ENCODE results near the gene MAOB.

MAOB gene

GRCh38 chrX:43860646-43861370 lies 21.4 kb downstream of the MAOB start:
- DNase-seq (ENCODE audit: low spot score) = no peak

DNA sequence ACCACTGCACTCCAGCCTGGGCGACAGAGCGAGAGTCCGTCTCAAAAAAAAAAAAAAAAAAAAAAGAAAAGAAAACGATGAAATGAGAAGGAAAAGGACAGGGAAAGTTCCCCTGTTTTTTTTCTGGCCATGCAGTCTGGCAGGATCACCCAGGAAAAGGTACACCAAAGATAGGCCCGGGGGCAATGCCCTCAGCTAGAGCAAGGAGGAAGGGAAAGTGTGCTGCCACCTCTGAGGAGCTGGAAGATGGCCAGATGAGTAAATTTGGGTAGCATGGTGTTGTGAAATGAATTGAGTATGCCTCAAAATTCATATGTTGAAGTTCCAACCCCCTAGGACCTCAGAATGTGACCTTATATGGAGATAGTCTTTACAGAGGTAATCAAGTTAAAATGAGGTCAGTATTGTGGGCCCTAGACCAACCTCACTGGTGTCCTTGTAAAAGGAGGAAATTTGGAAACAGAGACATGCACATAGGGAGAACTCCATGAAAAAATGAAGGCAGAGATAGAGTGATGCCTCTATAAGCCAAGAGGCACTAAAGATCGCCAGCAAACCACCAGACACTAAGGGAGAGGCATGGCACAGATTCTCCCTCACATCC lies 28.9 kb downstream of the MAOB start:
- no peak for DNase-seq (ENCODE audit: low spot score)

GRCh38 chrX:43850629-43851028 lies 31.6 kb downstream of the MAOB start:
- DNase-seq (ENCODE audit: low spot score) = no peak

DNA sequence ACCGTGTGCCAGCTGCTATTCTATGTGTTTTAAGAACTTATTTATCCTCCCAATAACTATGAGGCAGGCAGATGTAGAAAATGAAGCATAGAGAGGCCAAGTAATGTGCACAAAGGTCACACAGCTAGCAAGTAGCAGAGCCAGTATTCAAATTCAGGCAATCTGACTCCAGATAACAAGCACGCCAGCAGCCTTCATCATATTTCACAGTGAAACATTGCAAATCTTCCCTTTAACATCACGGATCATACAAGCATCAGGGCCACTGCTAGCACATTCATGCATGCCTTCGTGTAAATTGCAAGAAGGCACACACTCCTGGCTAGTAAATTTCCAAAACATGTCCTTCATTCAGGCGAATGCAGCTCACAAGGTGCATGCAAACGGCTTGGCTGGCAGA lies 33.1 kb downstream of the MAOB start:
- DNase-seq (ENCODE audit: low spot score) = no peak

- no peak for DNase-seq (ENCODE audit: low spot score)
Observed at GRCh38 chrX:43847352-43847751, 34.9 kb downstream of the MAOB start.

DNA sequence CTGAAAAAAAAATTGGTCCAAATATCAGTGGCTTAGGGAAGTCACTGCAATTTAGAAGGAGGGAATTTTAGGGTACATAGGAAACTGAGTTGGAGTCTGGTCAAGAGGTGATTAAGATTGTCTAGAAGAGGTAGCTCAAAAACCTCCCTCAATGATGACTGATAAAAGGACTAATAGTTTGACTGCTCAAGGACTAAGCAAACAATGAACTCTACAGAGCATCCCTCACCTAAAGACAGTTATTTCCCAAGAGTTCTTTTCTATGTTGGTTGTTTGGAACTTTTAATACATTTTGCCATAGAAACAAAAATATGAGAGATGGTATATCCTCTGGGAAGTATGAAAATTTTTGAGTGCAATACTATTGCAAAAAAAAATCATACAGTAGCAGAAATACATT lies 35.7 kb downstream of the MAOB start:
- no peak for DNase-seq (ENCODE audit: low spot score)

DNA sequence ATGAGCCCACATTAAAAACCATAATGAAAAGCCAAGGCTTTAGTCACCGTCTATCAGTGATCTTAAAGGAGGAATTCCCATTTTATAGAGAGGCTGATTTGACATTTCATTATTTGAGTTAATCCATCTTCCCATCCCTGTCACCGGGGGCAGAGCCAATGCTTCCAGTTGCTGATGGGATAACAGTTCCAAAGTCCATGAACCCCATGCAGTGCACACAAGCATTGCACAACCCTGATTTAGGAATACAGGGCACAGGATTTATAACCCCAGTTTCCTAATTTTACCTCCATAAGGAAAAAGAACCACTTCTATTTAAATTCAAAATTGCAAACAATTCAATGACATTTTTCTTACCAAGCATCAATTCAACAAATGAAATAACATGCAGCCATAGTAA lies 36.5 kb downstream of the MAOB start:
- DNase-seq (ENCODE audit: low spot score) = no peak

DNA sequence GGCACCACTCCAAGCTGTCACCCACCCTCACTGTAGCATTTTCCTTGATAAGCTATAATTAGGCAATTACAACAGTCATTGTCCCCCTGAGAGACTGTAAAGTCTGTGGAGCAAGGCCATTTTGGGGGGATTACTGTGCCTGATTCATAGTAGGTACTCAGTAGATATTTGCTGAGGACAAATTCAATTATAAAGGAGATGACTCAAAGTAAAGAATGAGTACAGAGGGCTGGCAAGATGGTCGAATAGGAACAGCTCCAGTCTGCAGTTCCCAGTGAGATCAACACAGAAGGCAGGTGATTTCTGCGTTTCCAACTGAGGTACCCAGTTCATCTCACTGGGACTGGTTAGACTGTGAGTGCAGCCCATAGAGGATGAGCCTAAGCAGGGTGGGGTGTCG lies 42.0 kb downstream of the MAOB start:
- no peak for DNase-seq (ENCODE audit: low spot score)

- DNase-seq (ENCODE audit: low spot score) = peak; percentile 8
Observed at GRCh38 chrX:43836435-43837184, 45.6 kb downstream of the MAOB start.

- DNase-seq (ENCODE audit: low spot score) = no peak
Observed at GRCh38 chrX:43835559-43835958, 46.7 kb downstream of the MAOB start.

DNA sequence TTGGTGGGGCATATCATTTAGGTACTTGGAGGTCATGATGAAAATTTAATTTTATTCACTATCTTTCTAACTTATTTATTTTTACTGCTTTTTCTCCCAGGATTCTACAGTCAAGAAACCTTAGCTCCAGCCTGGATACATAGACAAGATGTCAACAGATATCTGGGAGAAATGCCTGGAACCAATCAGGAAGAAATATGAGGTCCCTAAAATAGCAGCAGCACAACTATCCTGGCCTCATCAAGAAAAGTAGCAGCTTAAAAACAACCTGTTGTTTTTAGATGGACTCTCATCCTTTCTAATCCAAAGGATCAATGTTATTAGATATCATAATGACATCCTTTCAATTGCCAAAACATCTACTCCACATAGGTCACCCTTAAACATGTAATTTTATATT lies 54.5 kb downstream of the MAOB start:
- no peak for DNase-seq (ENCODE audit: low spot score)

GRCh38 chrX:43822014-43822413 lies 60.2 kb downstream of the MAOB start:
- no peak for DNase-seq (ENCODE audit: low spot score)

DNA sequence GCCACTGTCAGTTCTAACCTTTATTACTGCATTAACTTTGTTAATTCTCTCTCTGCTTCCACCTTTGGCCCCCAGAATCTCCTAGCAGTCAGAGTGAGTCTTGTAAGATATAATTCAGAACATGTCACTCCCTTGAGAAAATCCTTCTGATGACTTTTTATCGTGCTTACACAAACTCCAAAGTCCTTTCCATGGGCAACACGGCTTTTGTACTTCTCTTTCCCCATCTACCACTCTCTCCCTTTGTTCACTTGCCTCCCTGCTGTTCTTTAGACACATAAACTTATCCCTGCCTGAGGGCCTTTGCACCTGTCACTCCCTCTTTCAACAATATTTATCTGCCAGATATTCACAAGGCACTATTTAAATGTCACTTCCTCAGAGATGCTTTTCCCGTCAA lies 64.8 kb downstream of the MAOB start:
- DNase-seq (ENCODE audit: low spot score) = no peak

- DNase-seq (ENCODE audit: low spot score) = no peak
Observed at GRCh38 chrX:43815209-43815608, 67.0 kb downstream of the MAOB start.

DNA sequence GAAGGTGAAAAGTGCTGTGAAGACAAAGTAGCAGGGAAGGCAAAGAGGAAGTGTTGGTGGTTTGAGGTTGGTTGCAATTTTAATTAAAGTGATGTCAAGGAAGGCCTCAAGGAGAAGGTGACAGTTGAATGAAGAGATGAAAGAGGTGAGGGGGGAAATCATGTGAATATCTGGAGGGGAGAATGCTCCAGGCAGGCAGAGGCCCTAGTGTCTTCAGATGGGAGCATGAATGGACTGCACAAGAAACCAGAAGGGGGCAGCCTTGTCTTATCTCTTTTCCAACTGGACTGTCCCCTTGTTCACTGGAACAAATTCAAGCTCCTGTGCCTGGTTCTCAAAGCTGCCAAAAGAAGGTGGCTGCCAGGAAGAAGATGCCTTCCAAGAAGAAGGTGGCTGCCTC lies 68.4 kb downstream of the MAOB start:
- no peak for DNase-seq (ENCODE audit: low spot score)

DNA sequence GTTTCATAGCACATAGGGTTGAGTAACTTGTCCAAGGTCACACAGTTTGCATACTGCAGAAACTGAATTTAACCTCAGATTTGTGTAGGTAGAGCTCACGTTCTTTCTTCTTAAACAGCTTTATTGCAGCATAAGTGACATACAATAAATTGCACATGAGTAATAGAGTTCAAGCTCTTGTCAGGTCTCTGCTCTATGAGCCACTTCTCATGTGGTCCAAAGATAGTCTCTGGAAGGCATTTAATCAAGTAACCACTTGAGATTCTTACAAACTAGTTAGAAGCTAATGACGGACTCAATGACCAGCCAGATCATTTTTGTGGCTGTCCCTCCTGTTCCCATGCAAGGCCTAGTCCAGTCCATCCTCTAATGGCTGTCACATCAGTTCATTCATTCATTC lies 68.9 kb downstream of the MAOB start:
- DNase-seq (ENCODE audit: low spot score) = no peak

DNA sequence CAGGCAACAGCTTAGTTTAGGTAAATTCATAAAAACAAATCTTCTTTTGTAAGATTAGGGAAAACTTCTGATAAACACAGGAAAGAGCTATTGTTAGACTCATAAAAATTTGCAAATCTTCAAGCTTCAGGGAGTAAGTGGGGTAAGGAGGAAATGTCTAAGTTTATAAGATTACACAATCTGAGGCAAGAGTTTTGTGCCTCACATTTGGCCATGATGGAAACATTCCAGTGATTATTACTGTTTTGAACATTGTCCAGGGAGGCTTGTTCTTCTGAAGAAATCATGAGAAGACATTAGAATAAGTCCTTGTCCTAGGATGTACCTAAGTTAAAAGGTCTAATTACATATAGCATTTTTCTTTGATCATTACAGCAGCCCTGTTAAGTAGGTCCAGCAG lies 72.8 kb downstream of the MAOB start:
- DNase-seq (ENCODE audit: low spot score) = peak; percentile 10

GRCh38 chrX:43808231-43808630 lies 74.0 kb downstream of the MAOB start:
- no peak for DNase-seq (ENCODE audit: low spot score)

- DNase-seq (ENCODE audit: low spot score) = no peak
Observed at GRCh38 chrX:43805579-43805978, 76.7 kb downstream of the MAOB start.

- DNase-seq (ENCODE audit: low spot score) = no peak
Observed at GRCh38 chrX:43804021-43804420, 78.2 kb downstream of the MAOB start.

DNA sequence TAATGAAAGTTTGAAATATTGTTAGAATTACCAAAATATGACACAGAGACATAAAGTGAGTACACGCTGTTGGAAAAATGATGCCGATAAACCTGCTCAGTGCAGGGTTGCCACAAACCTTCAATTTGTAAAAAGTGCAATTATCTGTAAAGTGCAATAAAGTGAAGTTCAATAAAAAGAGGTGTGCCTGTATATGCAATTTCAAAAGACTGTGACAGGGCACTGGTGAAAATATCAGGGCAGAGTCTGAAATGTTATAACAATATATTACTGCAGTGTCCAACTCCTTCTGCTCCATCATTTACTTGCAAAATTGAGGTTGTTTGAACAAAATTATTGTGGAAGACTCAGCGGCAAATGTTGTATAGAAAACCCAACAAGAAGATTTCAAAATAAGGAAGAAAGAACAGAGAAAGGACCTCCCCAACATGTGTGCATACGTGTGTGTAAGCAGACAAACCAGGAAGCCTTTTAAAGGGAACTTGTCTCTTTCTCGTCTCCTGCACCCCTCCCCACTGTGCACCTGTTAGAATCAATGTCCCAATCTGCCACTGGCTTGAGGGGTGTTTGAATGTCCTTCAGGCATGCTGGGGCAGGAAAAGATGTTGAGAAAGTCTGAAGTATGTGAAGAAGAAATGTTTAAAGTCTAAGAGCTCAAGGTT lies 96.2 kb downstream of the MAOB start:
- no peak for DNase-seq (ENCODE audit: low spot score)

- no peak for DNase-seq (ENCODE audit: low spot score)
Observed at GRCh38 chrX:43758044-43758443, 124.2 kb downstream of the MAOB start.

DNA sequence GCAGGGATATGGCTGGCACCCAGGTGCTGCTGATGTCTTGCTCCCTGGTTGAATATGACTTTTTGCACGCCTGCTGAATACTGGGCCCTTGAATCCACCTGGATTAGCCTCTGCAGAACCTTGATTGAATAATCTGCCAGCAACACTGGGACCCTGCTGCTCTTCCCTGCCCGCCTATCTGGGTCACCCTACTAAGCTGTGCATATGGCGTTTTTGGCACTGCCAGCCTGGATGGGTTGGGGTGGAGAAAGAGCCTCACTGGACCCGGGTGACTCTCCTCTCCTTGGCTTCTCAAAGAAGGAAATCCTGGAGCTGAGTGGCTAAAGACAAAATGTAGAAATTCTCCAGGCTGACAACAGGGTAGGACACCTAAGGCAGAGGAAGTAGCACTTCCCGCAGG lies 126.2 kb downstream of the MAOB start:
- no peak for DNase-seq (ENCODE audit: low spot score)
